HG02759 (cell line): ENCODE data around the gene PLXNA3.

Experiments
- ATAC-seq: cut with Tn5 transposase; IDR thresholded peaks from one replicate; pipeline ENCODE4 v1.9.1; 2021; ENCODE audit warnings: mild to moderate bottlenecking, moderate library complexity; ENCODE audit not compliant: unreplicated experiment

Gene PLXNA3

DNA sequence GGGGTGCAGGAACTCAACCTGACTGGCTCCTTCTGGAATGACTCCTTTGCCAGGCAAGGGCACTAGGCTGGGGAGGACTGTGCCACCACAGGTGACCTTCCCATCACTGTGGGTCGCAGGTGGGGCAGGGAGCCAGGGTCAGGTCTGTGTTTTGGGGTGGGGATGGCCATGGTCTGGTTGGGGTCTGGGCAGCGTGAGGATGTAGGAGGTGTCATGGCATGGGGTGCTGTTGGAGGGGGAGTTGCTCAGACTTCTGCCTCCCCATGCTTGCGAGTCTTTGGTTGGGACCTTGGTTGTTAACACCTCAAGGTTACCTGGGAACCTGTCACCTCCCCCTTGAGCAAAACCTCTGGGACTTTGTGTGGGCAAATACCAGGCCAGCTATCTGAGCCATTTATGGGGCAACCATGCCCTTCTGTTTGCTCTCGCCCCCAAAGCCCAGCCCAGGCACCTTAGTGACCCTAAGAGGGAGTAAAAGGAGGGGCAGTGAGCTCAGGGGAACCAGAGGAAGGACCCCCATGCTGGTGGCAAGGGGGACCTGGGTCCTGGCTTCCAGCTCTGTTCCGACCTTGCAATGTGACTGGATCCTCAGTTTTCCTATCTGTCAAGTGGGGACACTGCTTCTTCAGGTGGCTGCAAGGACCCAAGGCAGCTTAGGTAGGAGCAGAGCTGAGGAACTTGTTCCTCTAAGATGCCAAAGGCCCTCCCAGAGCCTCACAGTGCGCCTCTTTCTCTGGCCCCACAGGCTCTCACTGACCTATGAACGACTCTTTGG, 23.5 kb upstream of the PLXNA3 start:
- no peak for ATAC-seq

GRCh38 chrX:154435171-154435733, 22.8 kb upstream of the PLXNA3 start:
- ATAC-seq, result no peak

- peak; percentile 51 for ATAC-seq
These were observed 21.6 kb upstream of the PLXNA3 start for GRCh38 chrX:154436374-154436982.

GRCh38 chrX:154436983-154437752, 20.9 kb upstream of the PLXNA3 start, which contains the start of gene GDI1:
Gene GDI1, plus strand, starts transcription at chrX:154437154. Its CDS starts 101 bp downstream, at chrX:154437255.
- peak; percentile 64 for ATAC-seq

- ATAC-seq, result no peak
These were observed 19.8 kb upstream of the PLXNA3 start for GRCh38 chrX:154437971-154438893.

DNA sequence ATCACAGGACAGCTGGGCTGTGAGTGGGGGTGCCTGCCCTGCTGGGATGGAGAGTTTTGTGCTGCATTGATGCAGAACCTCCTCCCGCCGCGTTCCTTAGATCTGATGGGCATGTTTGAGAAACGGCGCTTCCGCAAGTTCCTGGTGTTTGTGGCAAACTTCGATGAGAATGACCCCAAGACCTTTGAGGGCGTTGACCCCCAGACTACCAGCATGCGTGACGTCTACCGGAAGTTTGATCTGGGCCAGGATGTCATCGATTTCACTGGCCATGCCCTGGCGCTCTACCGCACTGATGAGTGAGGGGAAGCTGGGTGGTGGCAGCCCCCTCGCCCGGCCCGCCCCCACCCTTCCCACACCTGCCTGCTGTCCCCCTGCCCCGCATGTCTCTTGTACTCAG, 18.2 kb upstream of the PLXNA3 start:
- ATAC-seq, result no peak

DNA sequence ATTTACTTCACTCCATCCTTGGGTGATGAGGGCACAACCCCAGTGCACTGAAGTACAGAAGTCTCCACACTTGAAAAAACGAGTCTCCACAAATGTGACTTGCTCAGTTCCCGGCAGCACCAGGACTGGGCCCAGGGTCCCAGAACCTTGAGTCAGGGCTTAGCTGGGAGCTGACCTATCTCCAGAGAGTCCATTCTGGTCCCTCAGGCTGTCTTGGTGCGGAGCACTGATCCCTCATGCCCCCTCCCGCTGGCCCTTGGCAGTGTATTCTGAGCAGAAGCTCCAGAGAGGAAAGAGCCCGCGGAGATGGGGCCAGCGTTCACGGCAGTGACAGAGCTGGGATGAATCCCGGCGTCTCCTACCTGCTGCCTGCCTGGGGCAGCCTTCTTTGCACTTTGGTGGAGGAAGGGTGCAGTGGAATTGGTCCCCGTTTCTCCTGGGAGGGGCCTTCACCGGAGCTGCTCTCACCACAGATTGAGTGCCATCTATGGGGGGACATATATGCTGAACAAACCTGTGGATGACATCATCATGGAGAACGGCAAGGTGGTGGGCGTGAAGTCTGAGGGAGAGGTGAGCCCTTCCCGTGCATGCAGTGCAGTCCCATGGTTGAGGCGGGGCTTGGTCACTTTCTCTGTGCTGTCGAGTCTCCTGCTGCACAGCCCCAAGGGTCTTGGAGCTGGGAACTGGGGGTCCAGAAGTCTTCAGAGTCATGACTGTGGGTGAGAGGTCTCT, 17.3 kb upstream of the PLXNA3 start:
- no peak for ATAC-seq

- no peak for ATAC-seq
These were observed 16.5 kb upstream of the PLXNA3 start for GRCh38 chrX:154441564-154441963.

DNA sequence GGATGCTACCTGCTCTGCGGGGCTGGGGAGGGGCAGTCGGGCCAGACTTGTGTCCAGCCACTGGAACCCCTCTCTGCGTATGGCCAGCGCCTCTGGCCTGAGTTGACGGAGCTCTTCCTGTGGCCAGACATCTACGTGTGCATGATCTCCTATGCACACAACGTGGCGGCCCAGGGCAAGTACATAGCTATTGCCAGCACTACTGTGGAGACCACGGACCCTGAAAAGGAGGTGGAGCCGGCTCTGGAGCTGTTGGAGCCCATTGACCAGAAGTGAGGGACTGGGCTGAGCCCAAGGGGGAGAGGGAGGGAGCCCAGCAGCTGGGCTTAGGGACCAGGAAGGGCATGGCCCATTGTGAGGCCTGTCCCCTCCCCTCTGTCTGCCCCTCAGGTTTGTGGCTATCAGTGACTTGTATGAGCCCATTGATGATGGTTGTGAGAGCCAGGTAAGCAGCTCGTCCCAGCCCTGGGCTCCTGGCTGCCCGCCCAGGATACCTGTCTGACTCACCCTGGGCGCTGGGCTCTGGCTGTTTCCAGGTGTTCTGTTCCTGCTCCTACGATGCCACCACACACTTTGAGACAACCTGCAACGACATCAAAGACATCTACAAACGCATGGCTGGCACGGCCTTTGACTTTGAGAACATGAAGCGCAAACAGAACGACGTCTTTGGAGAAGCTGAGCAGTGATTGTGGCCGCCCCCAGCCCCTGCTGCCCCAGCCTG, 15.9 kb upstream of the PLXNA3 start:
- ATAC-seq, result no peak

DNA sequence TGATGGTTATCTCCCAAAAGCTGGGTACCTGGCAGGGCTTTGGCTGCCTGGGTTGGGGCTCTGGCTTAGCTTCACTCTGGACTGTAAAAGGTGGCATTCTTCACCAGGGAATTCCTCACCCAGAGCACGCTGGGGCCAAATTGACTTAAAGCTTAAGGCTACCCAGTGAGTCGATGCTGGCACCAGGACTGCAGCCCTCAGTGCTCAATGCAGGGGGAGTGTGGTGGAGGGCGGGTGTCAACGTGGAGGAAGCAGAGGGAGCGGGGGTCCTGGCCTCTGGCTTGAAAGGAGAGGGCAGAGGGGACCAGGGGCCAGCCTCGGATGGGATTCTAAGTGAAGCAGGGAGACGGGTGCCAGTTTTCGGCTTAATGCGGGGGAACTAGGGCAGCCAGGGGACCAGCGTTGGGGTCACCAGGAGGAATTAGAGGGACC, 14.6 kb upstream of the PLXNA3 start:
- ATAC-seq, result no peak

GRCh38 chrX:154443992-154444754, 13.9 kb upstream of the PLXNA3 start, which contains the start of gene FAM50A:
Gene FAM50A, plus strand, starts transcription at chrX:154444141. Its CDS starts 95 bp downstream, at chrX:154444236.
- ATAC-seq, result peak; percentile 85

GRCh38 chrX:154444755-154445246, 13.3 kb upstream of the PLXNA3 start:
- ATAC-seq, result no peak

DNA sequence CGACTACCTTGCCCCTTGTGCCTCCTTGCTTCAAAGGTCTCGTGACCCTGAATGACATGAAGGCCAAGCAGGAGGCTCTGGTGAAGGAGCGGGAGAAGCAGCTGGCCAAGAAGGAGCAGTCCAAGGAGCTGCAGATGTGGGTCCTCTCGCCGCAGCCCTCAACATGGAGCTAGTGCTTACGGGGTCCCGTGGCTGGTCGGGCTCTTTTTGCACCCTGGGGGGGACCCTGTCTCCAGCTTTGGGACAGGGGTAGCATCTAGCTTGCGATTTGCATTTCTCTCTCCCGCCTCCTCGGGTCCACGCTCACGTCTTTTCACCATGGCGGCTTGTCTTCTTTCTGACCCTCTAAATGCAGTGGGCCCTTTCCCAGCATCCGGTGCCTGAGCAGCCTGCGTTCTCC, 12.3 kb upstream of the PLXNA3 start:
- no peak for ATAC-seq

- ATAC-seq, result no peak
These were observed 11.7 kb upstream of the PLXNA3 start for GRCh38 chrX:154446430-154446829.

DNA sequence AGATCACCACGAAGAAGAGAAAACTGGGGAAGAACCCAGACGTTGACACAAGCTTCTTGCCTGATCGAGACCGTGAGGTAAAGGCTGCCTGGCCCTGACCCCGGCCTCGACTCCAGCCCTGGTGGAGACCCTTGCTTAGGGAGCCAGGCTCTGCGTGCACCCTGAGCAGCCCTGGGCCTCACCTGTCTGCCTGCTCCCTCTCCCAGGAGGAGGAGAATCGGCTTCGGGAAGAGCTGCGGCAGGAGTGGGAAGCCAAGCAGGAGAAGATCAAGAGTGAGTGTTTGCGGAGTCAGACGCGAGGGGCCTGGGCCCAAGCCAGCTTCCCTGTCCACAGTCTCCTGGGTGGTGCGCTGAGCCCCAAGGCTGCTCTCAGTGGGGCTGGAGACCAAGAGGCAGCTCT, 9.6 kb upstream of the PLXNA3 start:
- ATAC-seq, result no peak

- ATAC-seq, result no peak
These were observed 8.5 kb upstream of the PLXNA3 start for GRCh38 chrX:154449618-154450017.

GRCh38 chrX:154450312-154450711, 7.8 kb upstream of the PLXNA3 start:
- ATAC-seq, result no peak

DNA sequence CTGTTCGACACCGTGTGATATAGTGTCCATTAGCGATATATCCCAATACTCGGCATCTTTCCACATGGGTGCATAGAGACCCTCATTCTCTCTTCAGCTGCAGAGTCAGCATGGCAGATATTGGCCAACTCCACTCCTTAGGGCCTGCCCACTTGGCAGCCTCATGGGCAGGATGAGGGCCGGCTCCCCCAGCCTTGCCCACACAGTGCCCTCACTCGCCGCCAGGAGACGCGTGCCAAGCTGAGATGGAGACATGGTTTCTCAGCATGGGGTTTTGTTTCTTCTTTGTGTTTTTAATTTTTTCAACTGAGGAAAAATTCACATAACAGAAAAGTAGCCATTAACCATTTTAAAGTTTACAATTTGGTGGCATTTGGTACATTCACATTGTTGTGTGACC, 5.3 kb upstream of the PLXNA3 start:
- no peak for ATAC-seq
